NCI-H187 treated with DMSO at 0.1 percent for 48 hours (cell line): ENCODE results near the gene P2RY11.

Source experiments
- DNase-seq: peaks from one replicate; lab custom pipeline; 2025; lab: John Stamatoyannopoulos, UW

The P2RY11 gene

GRCh38 chr19:10113964-10114650 is 2.6 kb downstream of the P2RY11 start:
- no peak for DNase-seq

- no peak for DNase-seq
Observed at GRCh38 chr19:10114651-10115391, 3.3 kb downstream of the P2RY11 start.

- no peak for DNase-seq
Observed at GRCh38 chr19:10115392-10116084, 4.0 kb downstream of the P2RY11 start.

GRCh38 chr19:10116085-10116865 is 4.8 kb downstream of the P2RY11 start:
- DNase-seq, result no peak

GRCh38 chr19:10116866-10117616 is 5.5 kb downstream of the P2RY11 start:
- DNase-seq, result no peak

- DNase-seq, result no peak
Observed at GRCh38 chr19:10118960-10119359, 7.5 kb downstream of the P2RY11 start.

GRCh38 chr19:10120538-10121189 is 9.2 kb downstream of the P2RY11 start:
- no peak for DNase-seq

- no peak for DNase-seq
Observed at GRCh38 chr19:10122045-10122444, 10.6 kb downstream of the P2RY11 start.

GRCh38 chr19:10124429-10124828 is 12.9 kb downstream of the P2RY11 start:
- no peak for DNase-seq

- no peak for DNase-seq
Observed at GRCh38 chr19:10126213-10126639, 14.7 kb downstream of the P2RY11 start.

- DNase-seq, result no peak
Observed at GRCh38 chr19:10132905-10133304, 21.4 kb downstream of the P2RY11 start.

GRCh38 chr19:10133596-10133995 is 22.1 kb downstream of the P2RY11 start:
- DNase-seq, result peak; percentile 64

GRCh38 chr19:10134040-10134439 is 22.5 kb downstream of the P2RY11 start:
- no peak for DNase-seq

- DNase-seq, result no peak
Observed at GRCh38 chr19:10135551-10136334, 24.2 kb downstream of the P2RY11 start.

- no peak for DNase-seq
Observed at GRCh38 chr19:10136936-10137335, 25.4 kb downstream of the P2RY11 start.

GRCh38 chr19:10137751-10138682 is 26.5 kb downstream of the P2RY11 start:
- DNase-seq, result no peak

- no peak for DNase-seq
Observed at GRCh38 chr19:10138879-10139795, 27.6 kb downstream of the P2RY11 start.

- DNase-seq, result no peak
Observed at GRCh38 chr19:10139952-10140351, 28.5 kb downstream of the P2RY11 start.
